NCI-H2227 treated with DMSO at 0.1 percent for 48 hours (cell line): ENCODE data around the gene TMEM120B.
"Not testable (repeated sequence)": the region's sequence is repeated elsewhere in the genome, so short reads cannot be mapped to it uniquely, and the experiment has no call there.

ENCODE experiments used
- DNase-seq: peaks from one replicate; lab custom pipeline; 2025; lab: John Stamatoyannopoulos, UW

The TMEM120B gene

DNA sequence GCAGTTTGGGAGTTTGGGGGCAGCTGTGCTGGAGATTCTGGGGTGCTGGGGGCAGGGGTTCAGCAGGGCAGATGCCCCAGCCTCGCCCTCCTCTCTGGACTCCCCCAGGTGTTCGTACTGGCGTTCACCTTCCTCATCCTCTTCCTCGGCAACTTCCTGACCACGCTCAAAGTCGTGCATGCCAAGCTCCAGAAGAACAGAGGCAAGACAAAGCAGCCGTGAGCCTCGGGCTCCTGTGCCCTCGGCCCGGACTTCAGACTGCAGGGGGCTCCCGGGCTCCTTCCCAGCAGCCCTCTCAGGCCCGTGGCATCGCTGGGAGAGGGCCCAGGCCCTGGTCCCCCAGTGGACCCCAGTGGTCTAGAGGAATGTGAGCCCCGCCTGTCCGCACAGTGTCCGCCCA lies 62.9 kb downstream of the TMEM120B start:
- no peak for DNase-seq

DNA sequence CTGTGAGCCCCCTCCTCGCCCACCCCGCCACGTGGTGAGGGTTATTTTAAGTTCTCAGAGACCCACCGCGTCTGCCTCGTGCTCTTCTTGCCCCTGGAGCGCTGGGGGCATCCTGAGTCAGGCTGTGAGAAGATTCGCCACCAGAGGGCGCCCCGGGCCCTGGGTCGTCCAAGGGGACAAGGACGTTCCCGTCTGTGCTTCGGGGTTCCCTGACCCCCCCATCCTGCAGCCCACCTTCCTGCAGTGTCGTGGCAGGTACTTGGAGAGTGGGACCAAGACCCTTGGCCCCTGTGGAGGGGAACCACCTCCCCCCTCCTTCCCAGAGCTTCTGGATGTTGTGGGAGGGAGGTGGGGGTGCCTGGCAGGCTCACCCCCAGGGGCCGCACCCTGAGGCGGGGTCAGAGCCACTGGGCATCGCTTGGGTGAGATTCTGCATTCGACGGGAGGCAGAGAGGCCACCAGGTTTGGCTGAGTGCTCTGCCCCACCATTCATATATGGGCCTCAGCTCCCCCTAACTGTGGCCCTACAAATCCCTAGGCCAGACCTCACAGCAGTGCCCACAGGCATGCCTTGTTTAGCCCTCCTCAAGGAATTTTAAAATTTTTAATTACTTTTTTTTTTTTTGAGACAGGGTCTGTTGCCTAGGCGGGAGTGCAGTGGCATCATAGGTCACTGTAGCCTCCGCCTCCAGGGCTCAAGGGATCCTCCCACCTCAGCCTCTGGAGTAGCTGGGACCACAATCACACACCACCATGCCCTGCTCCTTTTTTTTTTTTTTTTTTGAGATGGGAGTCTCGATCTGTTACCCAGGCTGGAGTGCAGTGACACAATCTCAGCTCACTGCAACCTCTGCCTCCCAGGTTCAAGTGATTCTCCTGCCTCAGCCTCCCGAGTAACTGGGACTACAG lies 63.9 kb downstream of the TMEM120B start:
- DNase-seq = no peak

DNA sequence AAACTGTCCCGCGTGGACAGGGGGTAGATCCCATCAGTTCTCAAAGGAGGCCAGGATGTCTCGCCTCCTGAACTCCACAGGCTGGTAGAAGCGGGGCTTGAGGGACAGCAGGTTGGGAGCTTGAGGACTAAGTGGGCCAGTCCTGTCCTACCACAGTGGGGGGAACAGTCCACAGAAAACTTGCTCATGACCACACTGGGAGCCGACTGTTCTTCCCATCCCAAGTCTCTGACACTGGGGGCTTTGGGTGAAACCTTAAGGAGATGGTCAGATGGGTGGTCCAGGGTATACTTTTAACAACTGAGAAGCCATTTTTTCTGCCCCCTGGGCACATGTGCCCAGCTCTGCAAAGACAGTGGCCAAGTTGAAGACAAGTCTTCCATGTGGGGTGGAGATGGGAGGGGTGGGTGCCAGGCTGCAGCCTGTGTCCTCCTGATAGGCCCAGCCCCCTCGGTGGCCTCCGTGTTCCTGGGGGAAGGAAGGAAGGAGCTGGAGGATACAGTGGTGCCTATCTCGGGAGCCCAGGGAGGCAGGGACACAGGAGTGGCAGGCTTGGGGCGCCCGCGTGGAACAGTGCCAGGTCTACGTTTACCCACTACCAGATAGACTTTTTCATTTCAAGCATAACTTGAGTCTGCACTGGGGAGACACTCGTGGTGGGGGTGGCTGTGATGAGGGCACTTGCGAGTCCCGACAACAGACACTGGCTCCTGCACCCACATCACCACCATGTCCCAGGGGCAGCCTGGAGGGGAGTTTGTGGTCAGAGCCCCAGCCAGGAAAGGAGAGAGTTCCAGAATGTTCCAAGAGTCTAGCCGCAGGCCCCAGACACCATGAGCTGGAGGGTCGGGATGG lies 66.2 kb downstream of the TMEM120B start:
- no peak for DNase-seq

DNA sequence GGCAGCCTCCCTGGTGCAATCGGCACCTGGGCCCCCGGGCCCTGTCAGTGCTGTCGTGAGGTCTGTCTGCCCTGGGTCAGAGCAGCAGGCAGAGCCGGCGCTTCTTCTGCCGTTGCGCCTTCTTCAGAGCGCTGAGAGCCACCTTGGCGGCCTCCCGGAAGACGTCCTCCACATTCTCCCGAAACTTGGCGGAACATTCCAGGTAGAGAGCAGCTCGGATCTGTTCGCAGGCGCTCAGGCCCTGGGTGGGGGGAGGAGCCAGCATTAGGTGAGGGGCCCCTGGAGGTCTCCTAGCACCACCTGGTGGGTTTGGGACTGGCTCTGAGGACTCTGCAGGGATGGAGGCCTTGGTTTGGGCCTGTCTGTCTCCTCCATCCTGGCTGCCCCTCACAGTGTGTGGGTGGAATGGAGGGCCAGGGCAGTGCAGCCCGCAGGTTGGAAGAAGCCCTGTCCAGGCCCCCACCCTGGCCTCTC lies 66.9 kb downstream of the TMEM120B start:
- DNase-seq = no peak

DNA sequence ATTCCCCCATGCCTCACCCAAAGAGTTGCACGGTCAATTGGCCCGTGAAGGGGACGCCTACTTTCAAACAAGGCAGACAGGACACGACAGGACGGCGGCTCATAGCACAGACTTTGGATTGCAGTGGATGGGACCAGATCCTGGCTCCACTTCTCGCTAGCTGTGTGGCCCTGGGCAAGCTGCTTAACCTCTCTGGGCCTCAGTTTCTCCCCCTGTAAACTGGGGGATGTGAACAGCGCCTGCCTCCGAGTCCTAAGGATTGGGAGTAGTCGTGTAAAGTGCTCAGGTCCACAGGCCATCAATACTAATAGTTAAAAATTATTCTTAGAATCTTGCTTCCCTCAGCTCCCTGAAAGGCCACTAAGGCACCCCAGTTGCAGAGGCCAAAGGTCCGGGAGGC lies 67.9 kb downstream of the TMEM120B start:
- no peak for DNase-seq

DNA sequence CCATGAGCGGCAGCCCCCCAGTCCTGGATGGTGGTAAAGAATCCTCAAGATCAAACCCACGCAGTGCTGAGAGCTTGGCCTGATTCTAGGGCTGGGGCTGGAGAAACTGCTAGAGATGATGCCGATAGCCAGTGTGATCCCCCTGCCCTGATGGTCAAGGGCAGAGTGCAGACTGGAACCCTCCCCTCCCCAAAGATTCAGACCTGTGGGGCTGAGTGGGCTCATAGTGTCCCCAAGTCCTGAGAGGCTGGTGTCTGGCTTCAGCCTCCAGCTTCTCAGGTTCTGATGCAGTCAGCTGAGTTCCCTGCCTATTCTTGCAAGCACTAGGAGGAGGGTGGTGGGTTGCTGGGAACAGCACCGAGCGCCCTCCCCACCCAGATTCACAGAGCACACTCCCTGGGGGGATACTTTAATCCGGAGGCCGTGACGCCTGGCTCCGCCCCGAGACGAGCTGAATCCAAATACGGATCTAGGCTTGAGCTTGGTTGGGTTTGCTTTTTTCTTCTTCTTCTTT lies 69.0 kb downstream of the TMEM120B start:
- DNase-seq = no peak

DNA sequence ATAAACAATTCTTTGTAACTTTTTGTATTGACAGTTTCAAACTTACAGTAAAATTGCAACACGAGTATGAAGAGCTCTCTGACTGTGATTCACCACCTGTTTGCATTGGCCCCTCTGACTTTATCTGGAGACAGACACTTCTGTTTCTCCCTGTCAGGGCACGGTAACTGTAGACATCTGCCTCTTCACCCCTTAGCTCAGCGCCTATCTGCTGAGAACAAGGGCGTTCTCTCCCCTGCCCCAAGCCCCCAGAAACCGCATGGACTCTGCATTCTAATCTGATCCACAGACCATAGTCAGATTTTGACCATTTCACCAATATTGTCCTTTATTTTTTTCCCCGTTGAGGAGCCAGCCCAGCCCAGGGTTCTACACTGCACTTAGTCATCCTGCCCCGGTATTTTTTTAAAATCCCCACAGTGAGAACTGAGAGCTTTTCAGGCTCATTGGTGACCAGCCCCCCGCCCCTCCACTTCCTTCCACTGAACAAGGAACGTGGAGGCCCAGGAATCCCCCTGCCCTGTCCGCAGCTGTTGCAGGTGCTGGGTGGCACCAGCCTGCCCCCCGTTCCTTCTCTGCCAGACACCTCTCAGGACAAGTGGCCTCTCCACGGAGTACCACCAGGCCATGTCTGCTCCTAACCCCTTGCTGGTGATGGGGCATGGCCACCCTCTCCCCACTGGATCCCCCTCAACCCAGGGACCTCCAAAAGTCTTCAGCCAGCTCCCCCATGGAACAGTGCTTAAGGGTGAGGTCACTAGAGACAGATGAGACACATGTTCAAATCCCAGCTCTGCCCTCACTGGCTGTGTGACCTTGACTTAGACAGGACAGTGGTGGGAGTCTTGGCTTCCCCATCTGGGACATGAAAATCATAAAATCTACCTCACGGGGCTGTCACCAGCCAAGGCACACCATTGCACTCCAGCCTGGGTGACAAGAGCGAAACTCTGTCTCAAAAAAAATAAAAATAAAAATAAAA lies 69.7 kb downstream of the TMEM120B start:
- DNase-seq = no peak

DNA sequence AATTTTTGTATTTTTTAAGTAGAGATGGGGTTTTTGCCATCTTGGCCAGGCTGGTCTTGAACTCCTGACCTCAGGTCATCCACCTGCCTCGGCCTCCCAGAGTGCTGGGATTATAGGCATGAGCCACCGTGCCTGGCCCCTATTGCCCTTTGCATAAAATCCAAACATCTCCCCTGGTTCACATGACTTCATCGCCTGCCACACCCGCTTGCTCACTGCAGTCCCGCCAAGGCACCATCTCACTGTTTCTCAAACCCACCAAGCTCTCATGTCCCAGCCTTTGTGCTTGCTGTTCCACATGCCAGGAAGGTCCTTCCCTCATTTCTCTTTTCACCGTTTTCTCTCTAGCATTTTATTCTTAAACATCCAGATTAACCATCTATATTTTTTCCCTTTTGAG lies 71.2 kb downstream of the TMEM120B start:
- no peak for DNase-seq

DNA sequence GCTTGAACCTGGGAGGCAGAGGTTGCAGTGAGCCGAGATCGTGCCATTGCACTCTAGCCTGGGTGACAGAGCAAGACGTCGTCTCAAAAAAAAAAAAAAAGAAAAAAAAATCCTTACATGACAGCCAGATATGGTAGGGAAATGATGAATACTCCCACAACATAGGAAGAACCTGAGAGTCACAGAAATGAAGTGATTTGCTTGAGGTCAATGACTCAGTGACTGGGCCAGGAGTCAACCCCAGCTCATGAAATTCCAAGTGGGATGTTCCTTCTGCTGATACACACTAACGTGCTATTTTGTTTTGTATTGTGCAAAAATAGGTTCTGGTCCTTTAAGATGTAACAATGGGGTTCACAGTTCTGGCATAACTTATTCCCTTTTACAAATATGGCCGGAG lies 71.9 kb downstream of the TMEM120B start:
- no peak for DNase-seq

DNA sequence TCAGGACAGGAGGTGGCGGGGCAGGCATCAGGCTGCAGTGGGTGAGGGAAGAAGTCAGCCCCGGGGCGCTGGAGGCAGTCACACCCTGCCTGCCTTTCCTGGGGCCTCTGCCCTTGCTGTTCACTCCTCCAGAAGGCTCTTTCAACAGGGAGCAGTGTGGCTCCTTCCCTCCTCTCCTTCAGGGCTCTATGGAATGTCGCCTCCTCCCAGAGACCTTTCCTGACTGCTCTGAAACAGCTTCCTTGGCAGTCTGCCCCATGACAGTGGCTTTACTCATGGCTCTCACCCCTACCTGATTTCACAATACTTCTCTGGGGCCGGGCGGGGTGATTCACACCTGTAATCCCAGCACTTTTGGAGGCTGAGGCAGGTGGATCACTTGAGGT lies 73.9 kb downstream of the TMEM120B start:
- no peak for DNase-seq

DNA sequence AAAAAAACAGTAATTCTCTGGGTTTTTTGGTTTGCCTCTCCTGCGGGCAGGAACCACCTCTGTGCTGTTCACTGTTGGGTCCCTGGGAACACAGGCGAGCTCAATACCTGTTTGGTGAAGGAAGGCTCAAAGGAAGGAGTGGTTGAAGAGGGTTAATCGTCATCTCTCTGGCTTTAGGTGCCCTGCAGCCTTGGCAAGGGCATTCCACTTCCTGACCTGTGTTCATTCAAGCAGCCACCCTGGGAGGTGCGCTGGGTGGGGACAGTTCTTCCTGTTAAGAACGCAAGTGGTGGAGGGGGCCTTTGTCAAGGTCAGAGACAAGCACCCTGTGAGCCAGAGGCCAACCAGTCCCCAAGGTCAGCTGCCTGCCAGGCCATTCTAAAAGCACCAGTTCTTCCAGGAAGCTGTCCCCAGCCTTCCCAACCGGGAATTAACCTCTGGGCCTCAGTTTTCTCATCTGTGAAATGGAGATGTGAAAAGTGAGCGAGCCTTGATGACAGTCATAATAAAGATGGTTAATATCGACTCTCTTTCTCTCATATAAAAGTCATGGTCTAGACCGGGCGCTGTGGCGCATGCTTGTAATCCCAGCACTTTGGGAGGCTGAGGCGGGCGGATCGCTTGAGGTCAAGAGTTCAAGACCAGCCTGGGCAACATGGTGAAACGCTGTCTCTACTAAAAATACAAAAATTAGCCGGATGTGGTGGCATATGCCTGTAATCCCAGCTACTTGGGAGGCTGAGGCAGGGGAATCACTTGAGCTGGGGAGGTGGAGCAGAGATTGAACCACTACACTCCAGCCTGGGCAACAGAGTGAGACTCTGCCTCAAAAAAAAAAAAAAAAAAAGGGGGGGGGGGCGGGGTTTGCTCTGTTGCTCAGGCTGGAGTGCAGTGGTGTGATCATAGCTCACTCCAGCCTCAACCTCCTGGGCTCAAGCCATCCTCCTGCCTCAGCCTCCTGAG lies 74.8 kb downstream of the TMEM120B start:
- no peak for DNase-seq

DNA sequence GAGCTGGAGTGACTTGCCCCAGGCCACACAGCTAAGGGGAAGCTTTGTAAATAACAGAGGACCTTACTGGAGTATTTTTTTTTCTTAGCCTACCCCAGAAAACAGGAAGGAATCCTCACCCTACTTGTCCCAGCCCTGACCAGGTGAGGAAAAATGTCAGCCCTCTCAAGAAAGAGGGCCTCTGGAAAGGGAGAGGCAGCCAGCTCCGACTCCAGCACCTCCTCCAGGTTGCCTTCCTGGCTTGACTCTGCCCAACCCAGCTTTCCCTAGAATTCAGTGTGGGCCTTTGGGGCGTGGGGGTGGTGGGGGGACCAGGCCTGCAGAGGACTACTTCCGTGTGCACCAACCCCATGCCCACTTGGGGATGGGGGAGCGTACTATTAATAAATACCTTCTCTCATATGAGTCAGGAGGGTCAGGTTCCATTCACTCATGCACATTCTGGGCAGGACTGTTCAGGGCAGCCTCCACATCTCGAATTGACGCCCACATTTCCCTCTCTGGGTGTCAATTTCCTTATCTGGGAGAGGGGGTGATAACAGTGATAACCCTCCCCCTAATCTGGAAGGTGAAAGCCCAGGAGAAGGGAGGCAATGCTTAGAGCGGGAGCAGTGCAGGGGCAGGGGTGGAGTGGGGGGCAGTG lies 75.7 kb downstream of the TMEM120B start:
- no peak for DNase-seq

DNA sequence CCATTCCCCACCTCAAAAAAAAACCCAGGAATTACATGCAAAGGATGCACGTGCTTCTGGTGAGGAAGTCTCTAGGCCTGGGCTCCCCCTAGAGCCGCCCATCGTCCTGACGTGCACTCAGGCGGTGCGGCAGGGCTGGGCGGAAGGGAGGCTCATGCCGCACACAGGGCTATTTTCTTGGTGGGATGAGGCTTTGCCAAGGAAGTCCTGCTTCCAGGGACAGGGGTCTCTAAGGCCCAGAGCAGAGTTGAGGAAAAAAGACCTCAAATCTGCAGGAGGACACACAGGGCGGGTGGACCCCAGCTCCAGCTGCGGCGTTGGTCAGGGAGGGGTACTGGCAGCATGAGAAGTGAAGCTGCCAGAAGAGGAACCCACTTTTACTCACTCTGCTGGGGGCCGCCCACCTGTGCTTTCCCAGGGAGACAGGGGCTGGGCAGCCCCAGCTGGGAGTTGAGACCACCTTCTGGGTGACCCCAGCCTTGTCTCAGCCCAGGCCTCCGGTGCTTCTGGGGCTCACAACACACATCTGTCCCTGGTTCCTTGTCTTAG lies 76.8 kb downstream of the TMEM120B start:
- DNase-seq = no peak

DNA sequence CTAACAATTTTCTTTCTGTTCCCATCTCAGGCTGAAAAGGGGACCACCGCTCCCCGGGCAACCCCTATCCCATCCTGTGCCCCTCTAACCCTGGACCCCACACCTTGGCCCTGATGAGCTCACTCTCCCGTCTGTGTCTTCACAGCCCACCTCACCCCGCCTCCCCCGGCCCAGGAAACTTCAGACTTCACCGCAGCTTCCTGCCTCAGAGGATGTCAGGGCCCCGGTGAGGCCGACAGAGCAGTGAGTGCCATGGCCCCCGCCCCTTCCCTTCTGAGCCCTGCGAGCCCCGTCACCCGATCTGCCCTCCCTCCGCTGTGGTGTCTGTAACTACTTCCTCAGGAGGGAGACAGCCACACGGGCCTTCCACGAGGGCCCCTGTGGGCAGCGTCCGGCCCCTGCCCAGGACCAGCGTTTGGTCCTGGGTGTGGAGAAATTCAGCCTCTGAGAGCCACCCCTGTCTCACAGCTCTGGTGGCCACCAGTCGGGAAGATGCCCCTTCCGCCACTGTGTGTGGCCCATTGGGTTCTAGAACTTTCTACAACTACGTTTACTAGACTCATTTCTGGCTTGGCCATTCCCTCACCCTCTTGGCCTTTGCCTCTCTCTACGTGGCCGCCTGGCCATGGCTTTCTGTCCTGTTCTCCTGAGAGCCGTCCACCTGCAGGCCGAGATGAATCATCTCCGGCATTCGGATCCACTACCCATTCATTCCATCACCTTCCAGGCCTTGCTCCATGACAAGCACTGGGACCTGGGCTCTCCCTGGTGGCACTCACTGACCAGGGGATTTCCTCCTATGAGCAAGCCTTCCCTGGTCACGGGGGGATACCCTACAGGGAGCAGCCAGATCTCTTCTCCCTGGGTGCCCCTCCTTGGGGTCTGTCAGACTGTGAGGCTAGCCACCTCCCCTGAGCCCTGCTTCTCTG lies 77.5 kb downstream of the TMEM120B start:
- no peak for DNase-seq

DNA sequence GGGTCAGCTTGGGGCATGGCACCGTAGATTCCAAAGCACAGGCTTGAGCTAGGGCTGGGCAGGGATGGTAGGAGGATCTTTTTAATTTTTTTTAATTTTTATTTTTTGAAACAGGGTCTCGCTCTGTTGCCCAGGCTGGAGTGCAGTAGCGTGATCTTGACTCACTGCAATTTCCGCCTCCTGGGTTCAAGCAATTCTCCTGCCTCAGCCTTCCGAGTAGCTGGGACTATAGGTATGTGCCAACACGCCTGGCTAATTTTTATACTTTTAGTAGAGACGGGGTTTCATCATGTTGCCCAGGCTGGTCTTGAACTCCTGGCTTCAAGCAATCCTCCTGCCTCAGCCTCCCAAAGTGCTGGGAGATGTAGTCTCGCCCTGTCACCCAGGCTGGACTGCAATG lies 78.2 kb downstream of the TMEM120B start:
- DNase-seq = not testable (repeated sequence)

DNA sequence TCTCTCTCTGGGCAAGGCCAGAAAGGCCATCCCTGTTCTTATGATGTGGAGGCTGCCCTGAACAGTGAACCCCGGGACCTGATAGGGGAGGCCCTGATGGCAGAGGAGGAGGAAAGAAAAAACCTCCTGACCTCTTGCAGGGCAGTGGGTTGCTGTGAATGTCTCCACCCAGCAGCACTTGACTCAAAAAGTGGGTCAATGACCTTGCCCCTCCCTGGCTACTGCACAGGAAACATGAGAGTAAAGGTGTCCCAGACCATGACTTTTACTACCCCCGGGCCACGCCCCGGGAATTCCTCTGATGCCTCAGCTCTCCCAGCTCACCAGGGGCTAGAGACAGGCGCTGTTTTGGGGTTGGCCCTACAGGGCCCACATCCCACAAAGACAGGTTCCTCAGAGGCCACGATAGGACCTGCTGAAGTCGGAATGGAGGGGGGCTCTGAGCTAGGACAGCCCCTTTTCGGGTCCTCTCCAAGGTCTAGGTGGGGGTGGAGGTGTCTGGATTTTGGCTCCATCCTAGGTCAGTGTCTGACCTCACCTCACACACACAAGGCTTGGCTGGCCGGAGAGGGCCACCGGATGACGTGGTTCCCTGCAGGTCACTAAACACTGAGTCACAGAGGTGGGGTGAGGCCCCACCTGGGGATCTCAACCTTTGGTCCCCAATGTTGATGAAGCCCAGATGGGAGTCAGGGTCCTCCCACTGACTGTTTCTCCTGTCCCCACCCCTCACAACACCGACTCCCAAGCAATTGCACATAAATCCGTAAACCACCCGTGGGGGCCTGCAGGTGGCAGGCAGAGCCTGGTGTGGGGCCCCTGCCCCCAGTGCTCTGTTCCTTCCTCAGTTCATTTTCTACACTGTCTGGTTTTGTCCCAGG lies 79.4 kb downstream of the TMEM120B start:
- DNase-seq = no peak
